Stimulated activated CD4-positive, alpha-beta T cell treated with anti-CD3 and anti-CD28 coated beads, TNF-alpha, amount 100 ng/mL, for 4 hours (primary cell): ENCODE data around the gene ARHGAP9.

Source experiments
- DNase-seq, 3 experiments: peaks; one replicate each; pipeline ENCODE4 v3.0.0-alpha.2; 2020; ENCODE audit warnings: low read depth in 3 of 3

ARHGAP9 gene

DNA sequence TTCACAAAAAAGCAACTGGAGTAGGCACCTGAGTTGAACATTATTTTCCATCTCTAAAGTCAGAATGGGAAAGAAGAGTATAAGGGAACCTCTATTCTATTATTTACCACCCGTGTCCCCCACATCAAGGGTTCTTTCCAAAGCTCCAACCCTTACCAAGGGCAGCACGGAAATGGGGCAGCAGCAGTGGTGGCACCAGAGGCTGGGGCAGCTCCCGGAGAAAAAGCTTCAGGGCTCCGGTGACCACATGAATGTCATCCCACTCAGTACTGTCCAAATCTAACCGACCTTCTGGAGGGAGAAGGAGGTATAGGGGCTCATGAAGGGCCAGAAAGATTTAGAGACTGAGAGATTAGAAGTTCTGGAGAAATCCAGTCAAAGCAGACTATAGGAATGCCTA is 5.8 kb downstream of the ARHGAP9 start:
- DNase-seq: no peak

DNA sequence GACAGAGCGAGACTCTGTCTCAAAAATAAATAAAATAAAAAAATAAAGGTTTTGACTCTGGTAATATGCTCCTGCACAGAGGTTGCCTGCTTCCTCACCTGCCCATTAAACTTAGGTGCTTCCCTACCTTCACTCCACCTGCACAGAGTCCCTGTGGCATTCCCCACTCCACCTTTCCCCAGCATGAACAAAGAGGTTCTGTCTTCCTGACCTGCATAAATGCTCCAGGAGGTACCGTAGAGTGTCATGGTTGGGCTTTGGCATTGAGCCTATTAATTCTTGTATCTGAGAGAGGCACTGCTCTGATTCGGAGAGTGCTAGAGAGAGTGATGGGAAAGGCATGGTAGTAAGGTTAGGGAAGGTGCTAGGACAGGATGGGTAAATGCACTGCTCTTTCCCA is 6.3 kb downstream of the ARHGAP9 start:
- no peak for DNase-seq

DNA sequence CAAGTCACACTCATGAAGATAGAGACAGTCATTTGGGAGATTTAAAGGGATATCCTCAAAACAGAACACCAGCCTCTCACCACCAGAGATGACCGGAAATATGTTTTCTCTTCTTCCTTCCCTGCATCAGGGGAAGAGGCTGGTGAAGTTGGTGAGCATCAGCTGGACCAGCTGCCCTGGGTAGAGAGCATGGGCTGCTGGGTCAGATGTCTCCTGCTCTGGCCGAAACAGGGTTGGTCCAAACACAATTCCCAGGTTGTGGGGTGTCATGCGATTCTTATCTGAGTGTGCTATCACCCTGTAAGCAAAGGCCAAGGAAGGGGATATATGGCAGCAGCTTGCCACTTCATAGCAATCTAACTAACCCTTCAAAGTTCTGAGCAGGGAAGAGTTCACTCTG is 7.3 kb downstream of the ARHGAP9 start:
- no peak for DNase-seq

GRCh38 chr12:57471661-57472060 is 8.0 kb downstream of the ARHGAP9 start:
- no peak for DNase-seq

DNA sequence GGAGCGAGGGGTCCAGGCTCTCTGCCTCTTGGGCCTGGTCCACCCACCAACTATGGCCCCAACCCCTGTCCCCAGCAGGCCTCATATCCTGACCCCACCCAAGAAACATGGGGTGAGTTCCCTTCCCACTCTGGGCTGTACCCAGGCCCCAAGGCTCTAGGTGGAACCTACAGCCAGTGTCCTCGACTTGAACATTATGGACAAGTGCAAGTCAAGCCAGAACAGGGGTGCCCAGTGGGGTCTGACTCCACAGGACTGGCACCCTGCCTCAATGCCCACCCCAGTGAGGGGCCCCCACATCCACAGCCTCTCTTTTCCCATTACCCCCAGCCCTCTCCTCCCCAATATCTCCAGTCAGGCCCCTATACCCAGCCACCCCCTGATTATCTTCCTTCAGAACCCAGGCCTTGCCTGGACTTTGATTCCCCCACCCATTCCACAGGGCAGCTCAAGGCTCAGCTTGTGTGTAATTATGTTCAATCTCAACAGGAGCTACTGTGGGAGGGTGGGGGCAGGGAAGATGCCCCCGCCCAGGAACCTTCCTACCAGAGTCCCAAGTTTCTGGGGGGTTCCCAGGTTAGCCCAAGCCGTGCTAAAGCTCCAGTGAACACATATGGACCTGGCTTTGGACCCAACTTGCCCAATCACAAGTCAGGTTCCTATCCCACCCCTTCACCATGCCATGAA is 8.6 kb downstream of the ARHGAP9 start:
- no peak for DNase-seq

- DNase-seq: no peak
Observed at GRCh38 chr12:57470286-57470969, 9.2 kb downstream of the ARHGAP9 start.

GRCh38 chr12:57469296-57470164 is 10.1 kb downstream of the ARHGAP9 start:
- DNase-seq: no peak

- DNase-seq: no peak
Observed at GRCh38 chr12:57467915-57468314, 11.8 kb downstream of the ARHGAP9 start.

DNA sequence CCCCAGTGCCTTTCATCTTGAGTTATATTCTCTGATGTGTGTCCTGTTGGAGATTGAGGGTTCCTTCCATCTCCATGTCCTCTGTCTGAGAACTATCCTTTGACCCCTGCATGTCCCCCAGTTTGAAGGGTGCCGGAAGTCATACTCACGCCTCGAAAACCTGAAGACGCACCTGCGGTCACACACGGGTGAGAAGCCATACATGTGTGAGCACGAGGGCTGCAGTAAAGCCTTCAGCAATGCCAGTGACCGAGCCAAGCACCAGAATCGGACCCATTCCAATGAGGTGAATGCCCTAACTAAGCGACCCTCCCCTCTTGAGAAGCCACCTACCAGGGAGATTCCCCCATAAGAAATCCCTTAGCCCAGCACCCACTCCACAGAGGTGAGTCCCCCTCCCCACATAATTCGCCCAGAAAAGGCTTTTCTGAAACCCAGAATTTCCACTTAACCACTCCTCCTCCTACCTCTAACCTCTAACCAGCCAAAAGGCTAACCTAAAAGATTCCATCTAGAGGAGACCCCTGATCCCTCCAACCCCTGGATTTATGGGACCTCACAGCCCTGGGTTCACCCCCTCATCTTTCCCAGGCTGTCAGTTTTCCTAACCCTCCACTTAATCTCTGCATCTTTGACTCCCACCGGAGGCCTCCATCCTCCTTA is 12.3 kb downstream of the ARHGAP9 start:
- DNase-seq: no peak

- no peak for DNase-seq
Observed at GRCh38 chr12:57465747-57466505, 13.7 kb downstream of the ARHGAP9 start.

DNA sequence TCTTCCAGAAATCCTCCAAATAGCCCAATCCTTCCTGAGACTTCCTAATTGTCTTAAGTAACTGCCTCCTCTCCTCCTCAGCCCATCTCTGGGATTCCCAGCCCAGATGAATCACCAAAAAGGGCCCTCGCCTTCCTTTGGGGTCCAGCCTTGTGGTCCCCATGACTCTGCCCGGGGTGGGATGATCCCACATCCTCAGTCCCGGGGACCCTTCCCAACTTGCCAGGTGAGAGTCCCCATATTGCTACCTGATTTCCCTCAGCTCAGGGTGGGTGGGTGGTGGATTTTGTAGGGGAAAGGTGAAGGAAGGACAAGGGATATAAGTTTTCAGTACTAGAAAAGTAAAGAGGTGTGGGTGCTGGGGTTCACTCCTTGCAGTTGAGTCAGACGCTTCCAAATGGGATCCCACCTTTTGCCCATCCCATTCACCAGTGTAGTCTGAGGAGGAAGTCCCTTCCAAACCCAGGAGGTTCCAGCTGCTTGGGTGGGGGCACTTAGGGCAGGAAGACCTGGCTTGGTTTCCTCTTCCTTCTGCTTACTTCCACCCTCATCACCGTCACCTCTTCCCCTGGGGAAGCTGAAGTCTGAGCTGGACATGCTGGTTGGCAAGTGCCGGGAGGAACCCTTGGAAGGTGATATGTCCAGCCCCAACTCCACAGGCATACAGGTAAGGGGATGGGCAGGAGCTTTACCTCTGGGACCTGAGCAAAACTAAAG is 14.5 kb downstream of the ARHGAP9 start:
- DNase-seq: no peak

DNA sequence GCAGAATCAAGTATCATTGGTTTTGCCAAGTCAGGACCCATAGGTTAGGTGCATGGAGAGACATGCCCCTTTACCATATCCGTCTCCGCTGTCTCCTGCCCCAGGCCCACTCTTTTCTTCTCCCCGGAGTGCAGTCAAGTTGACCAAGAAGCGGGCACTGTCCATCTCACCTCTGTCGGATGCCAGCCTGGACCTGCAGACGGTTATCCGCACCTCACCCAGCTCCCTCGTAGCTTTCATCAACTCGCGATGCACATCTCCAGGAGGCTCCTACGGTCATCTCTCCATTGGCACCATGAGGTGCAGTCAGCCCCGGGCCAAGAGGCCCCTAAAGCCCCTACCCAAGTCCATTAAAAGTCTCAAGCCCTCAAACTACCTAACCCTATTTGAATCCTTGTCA is 15.1 kb downstream of the ARHGAP9 start:
- no peak for DNase-seq

DNA sequence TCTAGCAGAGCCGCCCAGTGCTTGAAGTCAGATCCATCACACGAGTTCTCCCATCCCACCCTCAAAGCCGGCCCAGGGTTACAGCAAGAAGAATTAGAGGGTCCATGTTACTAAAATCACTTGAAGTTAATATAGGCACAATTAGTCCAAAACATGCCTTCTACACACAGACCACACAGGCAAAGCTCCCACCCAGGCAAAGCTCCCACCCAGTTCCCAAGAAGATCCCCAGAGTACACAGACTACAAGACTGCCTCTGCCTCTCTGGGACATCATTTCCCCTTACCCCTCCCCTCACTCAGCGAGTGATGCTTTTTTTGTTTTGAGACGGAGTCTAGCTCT is 16.8 kb downstream of the ARHGAP9 start:
- DNase-seq: no peak

- DNase-seq: peak; percentile 75 to 84 (median 80)
Observed at GRCh38 chr12:57462251-57462911, 17.3 kb downstream of the ARHGAP9 start.

GRCh38 chr12:57461917-57462250 is 17.8 kb downstream of the ARHGAP9 start:
- DNase-seq: no peak

GRCh38 chr12:57461276-57461916 is 18.3 kb downstream of the ARHGAP9 start:
- no peak for DNase-seq

GRCh38 chr12:57460841-57461275 is 18.8 kb downstream of the ARHGAP9 start:
- DNase-seq: no peak

DNA sequence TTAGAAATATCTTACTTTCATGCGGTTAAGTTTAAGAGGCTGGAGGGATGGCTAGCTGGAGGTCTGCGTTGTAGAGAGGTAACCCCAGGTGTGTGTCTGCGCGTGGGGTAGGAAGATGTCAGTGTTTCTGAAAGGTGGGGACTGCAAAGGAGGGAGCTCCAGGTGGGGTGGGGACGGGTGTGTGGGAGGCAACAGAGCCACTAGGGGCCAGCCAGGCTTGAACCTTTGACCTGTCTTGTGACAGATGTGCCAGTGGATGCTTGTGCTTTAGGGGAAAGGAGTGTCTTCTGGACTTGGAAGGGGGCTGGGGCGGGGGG is 19.2 kb downstream of the ARHGAP9 start:
- no peak for DNase-seq

- no peak for DNase-seq
Observed at GRCh38 chr12:57459750-57460467, 19.8 kb downstream of the ARHGAP9 start, which contains the start of gene GLI1. TSS of gene GLI1 (plus strand) at chr12:57459785. CDS start at chr12:57463692, 3,907 bp downstream.
